K562 (cell line): ENCODE data around the gene SLC26A11. TPM values are rescaled to one million over a fixed set of nuclear protein-coding genes. Genes with fewer than 3 reads are reported as not detected.

Source experiments
- CBX8 ChIP-seq: fragments of 200-600 bp; sonication (generic); IDR thresholded peaks from 2 replicates; pipeline ENCODE4 v1.6.1; 2012; ENCODE audit warnings: borderline replicate concordance, mixed run types, low read depth, mild to moderate bottlenecking, moderate library complexity, mixed read lengths, low read length, control low read depth, inconsistent platforms; ENCODE audit not compliant: poor library complexity, severe bottlenecking; ENCODE audit errors: extremely low read depth
- EZH2 ChIP-seq: IDR thresholded peaks from 2 replicates; pipeline ENCODE4 v1.6.1; 2012; ENCODE audit warnings: low read depth, mild to moderate bottlenecking, inconsistent platforms, low read length, borderline replicate concordance
- MGA ChIP-seq: fragments of 450-650 bp; IDR thresholded peaks from 2 replicates; pipeline ENCODE4 v1.6.1; 2016; ENCODE audit warnings: mild to moderate bottlenecking, moderate library complexity
- NEUROD1 ChIP-seq: fragments of 150-350 bp; IDR thresholded peaks from 2 replicates; pipeline ENCODE4 v1.6.1; 2014; ENCODE audit warnings: borderline replicate concordance, low read length, low read depth; ENCODE audit not compliant: partially characterized antibody
- polyA plus RNA-seq, 8 experiments: library from polyadenylated mRNA; depleted of rRNA in 4 of 8; stranded (reverse) in 5 of 8; unstranded in 3 of 8; fragments of >200 nt; fragmentation: Nextera tagmentation in 2 of 8; fragmentation: Illumina TruSeq in 1 of 8; extraction: Ambion mirVana in 2 of 8; extraction: Trizol in 1 of 8; gene quantifications; 2 replicates each; pipeline versions ENCODE4 v1.2.1 to v1.2.3, GENCODE V29; 2011 to 2014; ENCODE audit warnings: inconsistent platforms in 1 of 8, missing spikeins in 1 of 8
- total RNA-seq, 7 experiments: library from RNA; depleted of rRNA in 6 of 7; stranded (reverse); fragments of >200 nt in 6 of 7; fragmentation: Illumina TruSeq in 2 of 7; extraction: Trizol in 2 of 7; gene quantifications; 2 replicates each; pipeline versions ENCODE4 v1.2.1 to v1.2.3, GENCODE V29; 2011 to 2021; ENCODE audit warnings: low replicate concordance in 1 of 7
- TF ChIP-seq, protein P1 (sequence below), 2 experiments: fragments of 450-650 bp in 1 of 2; sonication (generic) in 1 of 2; formaldehyde crosslinking in 1 of 2; IDR thresholded peaks; 2 replicates each; pipeline versions ENCODE4 v1.7.1 to v1.9.0; 2016 to 2022; ENCODE audit warnings: inconsistent platforms in 1 of 2, mild to moderate bottlenecking in 1 of 2, missing genetic modification reagents in 1 of 2

The SLC26A11 gene
- total and polyA plus RNA-seq, 9 of the 15 experiments (the other 6 are each of a cell fraction or from before 2014, with no cell fraction given), result 0.06 to 3.1 (median 1.2) TPM; not detected in 1

DNA sequence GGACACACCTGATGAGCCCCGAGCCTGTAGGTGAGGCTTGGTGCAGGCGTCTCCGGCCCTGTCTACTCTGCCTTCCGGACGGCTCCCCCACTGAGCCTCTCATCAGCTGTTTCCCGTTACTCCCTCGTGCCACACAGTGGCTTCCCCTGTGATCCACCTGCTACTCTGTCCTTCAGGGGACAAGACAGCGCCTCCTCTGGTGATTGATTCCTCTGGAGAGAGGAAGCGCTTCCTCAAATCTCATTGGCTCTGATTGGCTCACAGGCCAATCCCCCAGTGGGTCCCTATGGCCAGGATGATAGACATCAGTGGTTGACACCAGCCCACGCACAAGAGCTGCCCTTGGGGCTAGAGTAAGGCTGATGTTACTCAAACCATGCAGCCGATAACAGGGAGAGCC is 64.4 kb downstream of the SLC26A11 start (continued):
- TF ChIP-seq MGA, result peak; percentile 73
- TF ChIP-seq EZH2, result no peak
- no peak for TF ChIP-seq CBX8
- TF ChIP-seq, protein P1, sequence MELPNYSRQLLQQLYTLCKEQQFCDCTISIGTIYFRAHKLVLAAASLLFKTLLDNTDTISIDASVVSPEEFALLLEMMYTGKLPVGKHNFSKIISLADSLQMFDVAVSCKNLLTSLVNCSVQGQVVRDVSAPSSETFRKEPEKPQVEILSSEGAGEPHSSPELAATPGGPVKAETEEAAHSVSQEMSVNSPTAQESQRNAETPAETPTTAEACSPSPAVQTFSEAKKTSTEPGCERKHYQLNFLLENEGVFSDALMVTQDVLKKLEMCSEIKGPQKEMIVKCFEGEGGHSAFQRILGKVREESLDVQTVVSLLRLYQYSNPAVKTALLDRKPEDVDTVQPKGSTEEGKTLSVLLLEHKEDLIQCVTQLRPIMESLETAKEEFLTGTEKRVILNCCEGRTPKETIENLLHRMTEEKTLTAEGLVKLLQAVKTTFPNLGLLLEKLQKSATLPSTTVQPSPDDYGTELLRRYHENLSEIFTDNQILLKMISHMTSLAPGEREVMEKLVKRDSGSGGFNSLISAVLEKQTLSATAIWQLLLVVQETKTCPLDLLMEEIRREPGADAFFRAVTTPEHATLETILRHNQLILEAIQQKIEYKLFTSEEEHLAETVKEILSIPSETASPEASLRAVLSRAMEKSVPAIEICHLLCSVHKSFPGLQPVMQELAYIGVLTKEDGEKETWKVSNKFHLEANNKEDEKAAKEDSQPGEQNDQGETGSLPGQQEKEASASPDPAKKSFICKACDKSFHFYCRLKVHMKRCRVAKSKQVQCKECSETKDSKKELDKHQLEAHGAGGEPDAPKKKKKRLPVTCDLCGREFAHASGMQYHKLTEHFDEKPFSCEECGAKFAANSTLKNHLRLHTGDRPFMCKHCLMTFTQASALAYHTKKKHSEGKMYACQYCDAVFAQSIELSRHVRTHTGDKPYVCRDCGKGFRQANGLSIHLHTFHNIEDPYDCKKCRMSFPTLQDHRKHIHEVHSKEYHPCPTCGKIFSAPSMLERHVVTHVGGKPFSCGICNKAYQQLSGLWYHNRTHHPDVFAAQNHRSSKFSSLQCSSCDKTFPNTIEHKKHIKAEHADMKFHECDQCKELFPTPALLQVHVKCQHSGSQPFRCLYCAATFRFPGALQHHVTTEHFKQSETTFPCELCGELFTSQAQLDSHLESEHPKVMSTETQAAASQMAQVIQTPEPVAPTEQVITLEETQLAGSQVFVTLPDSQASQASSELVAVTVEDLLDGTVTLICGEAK (IDR thresholded peaks at IDR 0.05), result no peak
- TF ChIP-seq, protein P1 (CRISPR knock-in tag; IDR thresholded peaks at IDR 0.05), result no peak
- no peak for TF ChIP-seq NEUROD1
